Kidney (tissue), 14 donors: ENCODE measurements around the gene LIME1. TPM values are rescaled to one million over a fixed set of nuclear protein-coding genes. Genes with fewer than 3 reads are reported as not detected.
A peak's percentile ranks its signal among the peaks of the same experiment; 100 is the strongest.

Experiments used
- DNase-seq, 5 donors: peaks; one replicate each; pipeline ENCODE4 v3.0.0-alpha.2; 2013 to 2020
- FAIRE-seq: peaks from 2 replicates; lab custom pipeline; 2012; peaks lifted over from hg19 to GRCh38; lab: Jason Lieb, UNC
- H3K27ac ChIP-seq, 2 donors: one replicate each; pipeline ENCODE4 v1.7.0; 2013; ENCODE audit warnings: low read depth in 2 of 2, low read length in 2 of 2, inconsistent platforms in 1 of 2
- H3K27me3 ChIP-seq: one replicate; pipeline ENCODE4 v1.7.1; 2013; ENCODE audit warnings: low read length, inconsistent platforms; ENCODE audit not compliant: control insufficient read depth, insufficient read depth
- H3K36me3 ChIP-seq, 3 donors: one replicate each; pipeline versions ENCODE4 v1.7.0 to v1.7.1; 2013; ENCODE audit warnings: low read length in 3 of 3, control low read depth in 1 of 3, inconsistent platforms in 1 of 3; ENCODE audit not compliant: insufficient read depth in 3 of 3, control insufficient read depth in 2 of 3
- H3K4me1 ChIP-seq, 3 donors: one replicate each; pipeline versions ENCODE4 v1.7.0 to v1.7.1; 2013; ENCODE audit warnings: low read length in 3 of 3, inconsistent platforms in 1 of 3, low read depth in 1 of 3; ENCODE audit not compliant: control insufficient read depth in 2 of 3, insufficient read depth in 2 of 3
- H3K4me3 ChIP-seq, 3 donors: one replicate each; pipeline versions ENCODE4 v1.7.0 to v1.8.1; 2013; ENCODE audit warnings: low read length in 3 of 3, control low read depth in 1 of 3, inconsistent platforms in 1 of 3
- H3K9ac ChIP-seq, 3 donors: one replicate each; pipeline versions ENCODE4 v1.7.0 to v1.7.1; 2013; ENCODE audit warnings: low read length in 3 of 3, control low read depth in 1 of 3, inconsistent platforms in 1 of 3
- H3K9me3 ChIP-seq, 3 donors: one replicate each; pipeline versions ENCODE4 v1.7.0 to v1.7.1; 2013; ENCODE audit warnings: low read length in 3 of 3, control low read depth in 1 of 3, inconsistent platforms in 1 of 3; ENCODE audit not compliant: control insufficient read depth in 2 of 3, insufficient read depth in 1 of 3
- intact Hi-C: fragments of 100-400 bp; cut with DNase I; formaldehyde crosslinking; loops from one replicate; pipeline ENCODE4 v1.11.1; 2022
- polyA plus RNA-seq: library from polyadenylated mRNA; stranded (reverse); fragments of 350-450 nt; fragmentation: Illumina TruSeq; extraction: RNeasy Lipid Tissue Mini Kit (QIAGEN cat#74804); gene quantifications from one replicate; pipeline ENCODE4 v1.2.3, GENCODE V29; 2014; ENCODE audit warnings: low read depth, low replicate concordance; ENCODE audit not compliant: insufficient read depth
- total RNA-seq: library from RNA; stranded (reverse); fragmentation: NEBNext Ultra II Directional; extraction: Animal tissue kit (Norgen Biotek cat#: 25700); gene quantifications from one replicate; pipeline ENCODE4 v1.2.1, GENCODE V29; 2021
- TF ChIP-seq, protein P1 (sequence below): IDR thresholded peaks from 3 replicates; pipeline ENCODE4 v1.5.1; 2012; ENCODE audit warnings: mild to moderate bottlenecking, moderate library complexity, borderline replicate concordance; ENCODE audit not compliant: insufficient read depth; ENCODE audit errors: extremely low read depth
- donor health status: control.
- donor health status: control.
- donor health status: control.
- donor health status: control.
- donor health status: control.
- donor health status: DM: yes; HTN: yes; CAD: no.
- donor health status: Normal renal cell carcinoma (clear cell type).

Gene LIME1
- total and polyA plus RNA-seq, 2 donors from 2014 or later: 12.1 to 114 TPM

DNA sequence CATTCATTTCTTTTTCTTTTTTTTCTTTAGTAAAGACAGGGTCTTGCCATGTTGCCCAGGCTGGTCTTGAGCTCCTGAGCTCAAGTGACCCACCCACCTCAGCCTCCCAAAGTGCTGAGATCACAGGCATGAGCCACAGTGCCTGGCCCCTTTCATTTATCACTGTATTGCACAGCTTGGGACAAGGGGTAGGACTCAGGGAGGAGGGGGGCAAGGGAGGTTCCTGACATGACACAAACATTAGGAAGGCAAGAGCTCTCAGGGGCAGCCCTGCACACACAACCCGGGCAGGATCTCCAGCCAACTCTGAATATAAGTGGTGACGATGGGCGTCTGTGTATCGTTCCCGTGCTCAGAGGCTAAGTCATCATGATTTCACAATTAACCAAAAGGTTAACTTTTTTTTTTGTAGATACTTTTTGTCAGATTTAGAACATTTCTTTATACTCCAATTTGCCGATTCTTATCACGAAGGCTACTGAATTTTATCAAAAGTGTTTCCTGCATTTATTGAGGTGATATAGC lies 23.0 kb downstream of the LIME1 start:
- intact Hi-C loops: no loop called here
- no peaks in the 10 kb centered on the region for H3K9me3 ChIP-seq
- peaks cover 0 to 2% (median 2%) of the 10 kb centered on the region in 3 donors for H3K36me3 ChIP-seq
- FAIRE-seq (no peak), DNase-seq (no peak)
- H3K9ac ChIP-seq: no peak overlapping the region
- peaks cover 0 to 3% (median 3%) of the 10 kb centered on the region in 3 donors for H3K4me1 ChIP-seq
- no peak overlapping the region for H3K27ac ChIP-seq
- no peaks in the 10 kb centered on the region for H3K27me3 ChIP-seq
- TF ChIP-seq, protein P1, sequence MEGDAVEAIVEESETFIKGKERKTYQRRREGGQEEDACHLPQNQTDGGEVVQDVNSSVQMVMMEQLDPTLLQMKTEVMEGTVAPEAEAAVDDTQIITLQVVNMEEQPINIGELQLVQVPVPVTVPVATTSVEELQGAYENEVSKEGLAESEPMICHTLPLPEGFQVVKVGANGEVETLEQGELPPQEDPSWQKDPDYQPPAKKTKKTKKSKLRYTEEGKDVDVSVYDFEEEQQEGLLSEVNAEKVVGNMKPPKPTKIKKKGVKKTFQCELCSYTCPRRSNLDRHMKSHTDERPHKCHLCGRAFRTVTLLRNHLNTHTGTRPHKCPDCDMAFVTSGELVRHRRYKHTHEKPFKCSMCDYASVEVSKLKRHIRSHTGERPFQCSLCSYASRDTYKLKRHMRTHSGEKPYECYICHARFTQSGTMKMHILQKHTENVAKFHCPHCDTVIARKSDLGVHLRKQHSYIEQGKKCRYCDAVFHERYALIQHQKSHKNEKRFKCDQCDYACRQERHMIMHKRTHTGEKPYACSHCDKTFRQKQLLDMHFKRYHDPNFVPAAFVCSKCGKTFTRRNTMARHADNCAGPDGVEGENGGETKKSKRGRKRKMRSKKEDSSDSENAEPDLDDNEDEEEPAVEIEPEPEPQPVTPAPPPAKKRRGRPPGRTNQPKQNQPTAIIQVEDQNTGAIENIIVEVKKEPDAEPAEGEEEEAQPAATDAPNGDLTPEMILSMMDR: no peak
- H3K4me3 ChIP-seq: no peak overlapping the region

DNA sequence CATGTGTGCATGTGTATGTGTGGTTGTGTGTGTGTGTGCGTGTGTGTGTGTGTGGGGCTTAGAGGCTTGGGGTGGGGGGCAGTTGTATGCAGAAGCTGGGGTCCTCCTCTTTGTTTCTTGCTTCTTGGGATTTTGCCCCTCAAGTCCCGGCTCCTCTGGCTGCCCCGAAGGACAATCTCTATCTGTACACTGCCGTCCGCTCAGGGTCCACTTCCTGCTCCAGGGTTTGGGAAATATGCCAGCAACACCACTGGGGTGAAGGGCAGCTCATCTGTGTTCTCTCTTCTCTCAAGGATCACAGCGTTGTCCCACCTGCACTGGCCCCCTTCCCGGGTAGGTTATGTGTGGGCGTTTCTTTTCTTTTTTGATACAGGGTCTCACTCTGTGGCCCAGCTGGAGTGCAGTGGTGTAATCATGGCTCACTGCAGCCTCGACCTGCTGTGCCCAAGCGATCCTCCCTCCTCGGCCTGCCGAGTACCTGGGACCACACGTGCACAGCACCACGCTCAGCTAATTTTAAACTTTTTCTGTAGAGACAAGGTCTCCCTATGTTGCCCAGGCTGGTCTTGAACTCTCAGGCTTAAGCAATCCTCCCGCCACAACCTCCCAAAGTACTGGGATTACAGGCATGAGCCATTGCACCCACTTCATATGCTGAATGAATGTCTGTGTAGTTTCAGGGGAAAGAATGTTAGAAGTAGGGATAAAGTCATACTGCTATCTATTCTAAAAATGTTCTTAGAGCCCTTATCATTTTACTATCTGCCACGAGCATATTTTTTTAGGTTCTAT lies 28.8 kb downstream of the LIME1 start:
- intact Hi-C loops: no loop called here
- no peaks in the 10 kb centered on the region for H3K4me1 ChIP-seq
- TF ChIP-seq, protein P1: no peak
- H3K27me3 ChIP-seq: no peaks in the 10 kb centered on the region
- no peak overlapping the region for H3K4me3 ChIP-seq
- peaks cover 2 to 3% (median 2%) of the 10 kb centered on the region in 3 donors for H3K36me3 ChIP-seq
- H3K9ac ChIP-seq: no peak overlapping the region
- H3K27ac ChIP-seq: no peak overlapping the region
- DNase-seq: peak in 1 of 5 donors; percentile 31
- no peaks in the 10 kb centered on the region for H3K9me3 ChIP-seq
- no peak for FAIRE-seq

- H3K27ac ChIP-seq: no peak overlapping the region
- H3K36me3 ChIP-seq: peaks cover 2 to 3% (median 2%) of the 10 kb centered on the region in 3 donors
- FAIRE-seq (no peak), DNase-seq (no peak)
- no peaks in the 10 kb centered on the region for H3K27me3 ChIP-seq
- intact Hi-C loops: no loop called here
- no peaks in the 10 kb centered on the region for H3K4me1 ChIP-seq
- TF ChIP-seq, protein P1: no peak
- no peak overlapping the region for H3K4me3 ChIP-seq
- H3K9ac ChIP-seq: no peak overlapping the region
- H3K9me3 ChIP-seq: no peaks in the 10 kb centered on the region
Observed at GRCh38 chr20:63765902-63766301, 29.4 kb downstream of the LIME1 start.
